Neutrophil (primary cell): Measurements from ENCODE around the gene MYBPH.

ENCODE experiments used
- H3K27ac ChIP-seq: fragments of 200-600 bp; sonication (generic); 2 replicates; pipeline ENCODE4 v1.5.1; 2016; ENCODE audit warnings: mild to moderate bottlenecking, moderate library complexity
- H3K27me3 ChIP-seq: fragments of 200-600 bp; sonication (generic); 2 replicates; pipeline ENCODE4 v1.6.0; 2016; ENCODE audit warnings: mild to moderate bottlenecking
- H3K36me3 ChIP-seq: fragments of 200-600 bp; sonication (generic); 2 replicates; pipeline ENCODE4 v1.5.1; 2017
- H3K4me1 ChIP-seq, 2 experiments: fragments of 200-600 bp in 1 of 2; sonication (generic) in 1 of 2; 1 replicate in 1 of 2; 2 replicates in 1 of 2; pipeline versions ENCODE4 v1.5.1 to v1.6.1; 2013 to 2016; ENCODE audit warnings: low read depth in 1 of 2, low read length in 1 of 2, mild to moderate bottlenecking in 1 of 2, moderate library complexity in 1 of 2; ENCODE audit not compliant: control insufficient read depth in 1 of 2, insufficient read depth in 1 of 2
- H3K4me3 ChIP-seq, 2 experiments: fragments of 200-600 bp in 1 of 2; sonication (generic) in 1 of 2; 1 replicate in 1 of 2; 2 replicates in 1 of 2; pipeline ENCODE4 v1.5.1; 2013 to 2016; ENCODE audit warnings: low read depth in 1 of 2, low read length in 1 of 2, mild to moderate bottlenecking in 1 of 2, moderate library complexity in 1 of 2
- H3K9me3 ChIP-seq: fragments of 200-600 bp; sonication (generic); 2 replicates; pipeline ENCODE4 v1.5.1; 2016
- CTCF ChIP-seq: fragments of 200-600 bp; sonication (generic); IDR thresholded peaks from 2 replicates; pipeline ENCODE4 v1.5.1; 2016; ENCODE audit warnings: antibody characterized with exemption

The MYBPH gene

GRCh38 chr1:203167913-203168200 is 7.8 kb downstream of the MYBPH start:
- Histone ChIP-seq H3K27me3 (peaks cover 17% of the 10 kb centered on the region), H3K4me3 (no peak overlapping the region), H3K36me3 (no peaks in the 10 kb centered on the region), H3K27ac (no peak overlapping the region), H3K9me3 (no peaks in the 10 kb centered on the region), H3K4me1 (peaks cover 9 to 14% of the 10 kb centered on the region in 2 experiments)
- TF ChIP-seq CTCF: no peak

- H3K4me3 ChIP-seq: no peak overlapping the region
- no peak for TF ChIP-seq CTCF
- peaks cover 3 to 13% of the 10 kb centered on the region in 2 experiments for H3K4me1 ChIP-seq
- H3K27ac ChIP-seq: no peak overlapping the region
- no peaks in the 10 kb centered on the region for H3K9me3 ChIP-seq
- peaks cover 17% of the 10 kb centered on the region for H3K27me3 ChIP-seq
- no peaks in the 10 kb centered on the region for H3K36me3 ChIP-seq
Measured at GRCh38 chr1:203167026-203167912, 8.4 kb downstream of the MYBPH start.

- Histone ChIP-seq H3K27ac (no peak overlapping the region), H3K4me3 (no peak overlapping the region), H3K9me3 (no peaks in the 10 kb centered on the region), H3K36me3 (no peaks in the 10 kb centered on the region), H3K4me1 (peaks cover 2 to 10% of the 10 kb centered on the region in 2 experiments), H3K27me3 (peaks cover 24% of the 10 kb centered on the region)
- no peak for TF ChIP-seq CTCF
Measured at GRCh38 chr1:203166192-203166940, 9.3 kb downstream of the MYBPH start.

- no peak overlapping the region for H3K4me3 ChIP-seq
- TF ChIP-seq CTCF: no peak
Measured at GRCh38 chr1:203165800-203166161, 9.8 kb downstream of the MYBPH start.

GRCh38 chr1:203165101-203165799 is 10.4 kb downstream of the MYBPH start:
- no peak for TF ChIP-seq CTCF
- H3K27ac ChIP-seq: no peak overlapping the region
- H3K36me3 ChIP-seq: no peaks in the 10 kb centered on the region
- H3K4me1 ChIP-seq: peaks cover 2 to 10% of the 10 kb centered on the region in 2 experiments
- no peaks in the 10 kb centered on the region for H3K9me3 ChIP-seq
- H3K4me3 ChIP-seq: no peak overlapping the region
- H3K27me3 ChIP-seq: peaks cover 34% of the 10 kb centered on the region

More at GRCh38 chr1:203165800-203166161, 9.8 kb downstream of the MYBPH start:
- Histone ChIP-seq H3K9me3 (no peaks in the 10 kb centered on the region), H3K27me3 (peaks cover 30% of the 10 kb centered on the region), H3K27ac (no peak overlapping the region), H3K36me3 (no peaks in the 10 kb centered on the region), H3K4me1 (peaks cover 2 to 10% of the 10 kb centered on the region in 2 experiments)
